BJ (cell line): ENCODE results near the gene DPP6. TPM values are rescaled to one million over a fixed set of nuclear protein-coding genes. Genes with fewer than 3 reads are reported as not detected.

ENCODE experiments used
- CTCF ChIA-PET: fragments of 350-600 bp; formaldehyde crosslinking; extraction: SDS; loops from one replicate; lab custom pipeline; 2021; ENCODE audit warnings: antibody characterized with exemption, inconsistent platforms; lab: Yijun Ruan, JAX
- POLR2A ChIA-PET: fragments of 300-600 bp; sonication (Branson Sonifier 250); formaldehyde crosslinking; extraction: SDS; loops from one replicate; lab custom pipeline; 2021; ENCODE audit warnings: antibody characterized with exemption; lab: Charles Lee
- DNase-seq: peaks from one replicate; pipeline ENCODE4 v3.0.0-alpha.2; 2011; ENCODE audit warnings: low read depth
- H3K27me3 ChIP-seq: 2 replicates; pipeline ENCODE4 v1.6.0; 2011; ENCODE audit warnings: low read length; ENCODE audit not compliant: control insufficient read depth, insufficient read depth
- H3K36me3 ChIP-seq: 2 replicates; pipeline ENCODE4 v1.5.1; 2011; ENCODE audit warnings: low read length; ENCODE audit not compliant: control insufficient read depth, insufficient read depth
- H3K4me3 ChIP-seq: 2 replicates; pipeline ENCODE4 v1.5.1; 2011; ENCODE audit warnings: low read depth, mild to moderate bottlenecking, control low read depth, low read length
- CTCF ChIP-seq: IDR thresholded peaks from 2 replicates; pipeline ENCODE4 v1.5.1; 2011; ENCODE audit warnings: low read depth, mild to moderate bottlenecking, control low read depth, inconsistent platforms, low read length, moderate library complexity; ENCODE audit not compliant: insufficient read depth
- polyA plus RNA-seq: library from polyadenylated mRNA; depleted of rRNA; stranded (reverse); fragments of >200 nt; gene quantifications from 2 replicates; pipeline ENCODE4 v1.2.3, GENCODE V29; 2011

DPP6 gene
- polyA plus RNA-seq, 1 experiment = not detected

DNA sequence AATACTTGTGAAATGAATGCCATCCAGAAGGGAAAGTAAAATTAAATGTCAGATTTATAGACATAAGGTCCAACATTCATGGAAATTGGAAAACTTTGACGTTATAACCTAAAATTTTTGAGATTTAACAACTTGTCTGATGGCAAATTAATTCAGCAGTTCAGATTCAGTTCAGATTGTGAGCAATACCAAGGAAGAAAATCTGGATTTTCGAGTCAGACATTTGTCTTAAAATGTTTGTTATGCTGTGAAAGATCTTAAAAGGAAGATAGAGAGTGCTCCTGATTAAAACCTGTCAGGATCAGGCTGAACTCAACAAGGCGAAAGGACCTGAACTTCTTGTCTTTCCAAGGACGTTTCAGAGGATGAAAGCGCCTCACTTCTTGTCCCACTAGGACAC is 629.8 kb downstream of the DPP6 start:
- POLR2A ChIA-PET = no interaction called here

GRCh38 chr7:154684666-154685563 is 632.7 kb downstream of the DPP6 start:
- Histone ChIP-seq H3K27me3 (no peaks in the 10 kb centered on the region), H3K4me3 (no peak overlapping the region), H3K36me3 (no peaks in the 10 kb centered on the region)
- POLR2A ChIA-PET = no interaction called here
- DNase-seq = no peak
- CTCF ChIA-PET = no interaction called here
- TF ChIP-seq CTCF = no peak

More for the DNA sequence above, 629.8 kb downstream of the DPP6 start:
- DNase-seq = no peak
- Histone ChIP-seq H3K4me3 (no peak overlapping the region), H3K27me3 (no peaks in the 10 kb centered on the region), H3K36me3 (no peaks in the 10 kb centered on the region)
- CTCF ChIA-PET = no interaction called here
- TF ChIP-seq CTCF = no peak

DNA sequence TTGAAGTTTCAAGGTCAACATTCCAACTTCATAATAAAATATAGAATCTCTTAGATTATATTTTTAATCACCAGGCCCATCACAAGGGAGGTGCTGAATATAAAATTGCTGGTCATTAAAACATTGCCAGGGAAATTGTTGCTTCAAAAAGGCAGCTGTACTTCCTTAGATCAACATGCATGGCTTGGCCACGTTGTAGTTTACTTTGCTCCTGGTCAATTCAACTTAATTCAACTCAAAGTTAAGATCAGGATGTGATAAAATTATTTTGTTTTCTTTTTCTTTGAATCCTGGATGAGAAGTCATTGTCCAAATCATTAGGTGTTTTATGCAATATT is 633.3 kb downstream of the DPP6 start:
- H3K4me3 ChIP-seq = no peak overlapping the region
- ChIA-PET POLR2A (no interaction called here), CTCF (no interaction called here)
- no peak for DNase-seq
- no peak for TF ChIP-seq CTCF
- no peaks in the 10 kb centered on the region for H3K27me3 ChIP-seq
- no peaks in the 10 kb centered on the region for H3K36me3 ChIP-seq

- no peak overlapping the region for H3K4me3 ChIP-seq
- no peak for TF ChIP-seq CTCF
- ChIA-PET CTCF (no interaction called here), POLR2A (no interaction called here)
- DNase-seq = no peak
- H3K36me3 ChIP-seq = no peaks in the 10 kb centered on the region
- no peaks in the 10 kb centered on the region for H3K27me3 ChIP-seq
Observed at GRCh38 chr7:154686305-154686704, 634.1 kb downstream of the DPP6 start.

GRCh38 chr7:154688952-154689351 is 636.8 kb downstream of the DPP6 start:
- ChIA-PET POLR2A (no interaction called here), CTCF (no interaction called here)
- H3K27me3 ChIP-seq = no peaks in the 10 kb centered on the region
- H3K36me3 ChIP-seq = no peaks in the 10 kb centered on the region
- TF ChIP-seq CTCF = no peak
- no peak overlapping the region for H3K4me3 ChIP-seq
- no peak for DNase-seq
